Stimulated activated CD4-positive, alpha-beta T cell treated with anti-CD3 and anti-CD28 coated beads, Interleukin-1b, Interleukin-23, amount 100 ng/mL, for 4 hours (primary cell): ENCODE data around the gene VPS13D.
A peak's percentile ranks its signal among the peaks of the same experiment; 100 is the strongest.
"Not testable (repeated sequence)": the region's sequence is repeated elsewhere in the genome, so short reads cannot be mapped to it uniquely, and the experiment has no call there.

Source experiments
- DNase-seq, 2 donors: peaks; one replicate each; pipeline ENCODE4 v3.0.0-alpha.2; 2020; ENCODE audit warnings: low read depth in 2 of 2

VPS13D gene

GRCh38 chr1:12468323-12468722 lies 238.5 kb downstream of the VPS13D start:
- DNase-seq, result no peak

GRCh38 chr1:12469493-12469892 lies 239.7 kb downstream of the VPS13D start:
- no peak for DNase-seq

- DNase-seq, result no peak
These were observed 240.2 kb downstream of the VPS13D start for GRCh38 chr1:12469990-12470389.

GRCh38 chr1:12470916-12471315 lies 241.1 kb downstream of the VPS13D start:
- not testable (repeated sequence) for DNase-seq

GRCh38 chr1:12472156-12472797 lies 242.4 kb downstream of the VPS13D start:
- no peak for DNase-seq

- peak; percentile 58 to 64 for DNase-seq
These were observed 243.1 kb downstream of the VPS13D start for GRCh38 chr1:12472798-12473551.

- no peak for DNase-seq
These were observed 243.9 kb downstream of the VPS13D start for GRCh38 chr1:12473596-12474362.

- DNase-seq, result no peak
These were observed 245.3 kb downstream of the VPS13D start for GRCh38 chr1:12475101-12475500.

- DNase-seq, result no peak
These were observed 245.7 kb downstream of the VPS13D start for GRCh38 chr1:12475530-12475934.

GRCh38 chr1:12475947-12476346 lies 246.1 kb downstream of the VPS13D start:
- DNase-seq, result no peak

GRCh38 chr1:12477314-12477713 lies 247.5 kb downstream of the VPS13D start:
- no peak for DNase-seq

- no peak for DNase-seq
These were observed 248.2 kb downstream of the VPS13D start for GRCh38 chr1:12477936-12478611.

- DNase-seq, result no peak
These were observed 248.8 kb downstream of the VPS13D start for GRCh38 chr1:12478612-12478985.

GRCh38 chr1:12479311-12479710 lies 249.5 kb downstream of the VPS13D start:
- DNase-seq, result no peak

GRCh38 chr1:12480041-12480440 lies 250.2 kb downstream of the VPS13D start:
- no peak for DNase-seq

GRCh38 chr1:12480748-12481362 lies 251.0 kb downstream of the VPS13D start:
- peak in 1 of 2 donors; percentile 31 for DNase-seq

- no peak for DNase-seq
These were observed 252.1 kb downstream of the VPS13D start for GRCh38 chr1:12481928-12482327.

- no peak for DNase-seq
These were observed 253.2 kb downstream of the VPS13D start for GRCh38 chr1:12482988-12483387.

- DNase-seq, result no peak
These were observed 255.6 kb downstream of the VPS13D start for GRCh38 chr1:12485231-12486058.

GRCh38 chr1:12486059-12486341 lies 256.2 kb downstream of the VPS13D start:
- DNase-seq, result no peak

GRCh38 chr1:12486401-12487005 lies 256.7 kb downstream of the VPS13D start:
- DNase-seq, result no peak
